Neural cell (in vitro differentiated cells): ENCODE results near the gene CIDEA.

Experiments
- CTCF ChIP-seq: fragments of 450-650 bp; IDR thresholded peaks from 2 replicates; pipeline ENCODE4 v1.5.1; 2014; ENCODE audit warnings: antibody characterized with exemption, mild to moderate bottlenecking, moderate library complexity; ENCODE audit not compliant: poor library complexity, severe bottlenecking
- EZH2 ChIP-seq: fragments of 200-600, 300-800 bp; shearing (Covaris generic), sonication (generic); IDR thresholded peaks from 2 replicates; pipeline ENCODE4 v1.6.1; 2014; ENCODE audit warnings: antibody characterized with exemption, low read length, borderline replicate concordance, mild to moderate bottlenecking; ENCODE audit not compliant: insufficient read depth, poor library complexity, severe bottlenecking
- MXI1 ChIP-seq: fragments of 450-650 bp; conservative IDR thresholded peaks from 2 replicates; pipeline ENCODE4 v1.6.1; 2014; ENCODE audit warnings: antibody characterized with exemption, mild to moderate bottlenecking; ENCODE audit not compliant: poor library complexity, severe bottlenecking
- POLR2AphosphoS5 ChIP-seq: IDR thresholded peaks from 2 replicates; pipeline ENCODE4 v1.6.1; 2012
- SMC3 ChIP-seq: fragments of 450-650 bp; conservative IDR thresholded peaks from 2 replicates; pipeline ENCODE4 v1.6.1; 2014; ENCODE audit warnings: antibody characterized with exemption, mild to moderate bottlenecking, moderate library complexity; ENCODE audit not compliant: poor library complexity
- TAF1 ChIP-seq: IDR thresholded peaks from 2 replicates; pipeline ENCODE4 v1.6.1; 2012; ENCODE audit warnings: low read depth
- TF ChIP-seq, protein P1 (sequence below): IDR thresholded peaks from 2 replicates; pipeline ENCODE4 v1.6.1; 2012; ENCODE audit warnings: borderline replicate concordance

DNA sequence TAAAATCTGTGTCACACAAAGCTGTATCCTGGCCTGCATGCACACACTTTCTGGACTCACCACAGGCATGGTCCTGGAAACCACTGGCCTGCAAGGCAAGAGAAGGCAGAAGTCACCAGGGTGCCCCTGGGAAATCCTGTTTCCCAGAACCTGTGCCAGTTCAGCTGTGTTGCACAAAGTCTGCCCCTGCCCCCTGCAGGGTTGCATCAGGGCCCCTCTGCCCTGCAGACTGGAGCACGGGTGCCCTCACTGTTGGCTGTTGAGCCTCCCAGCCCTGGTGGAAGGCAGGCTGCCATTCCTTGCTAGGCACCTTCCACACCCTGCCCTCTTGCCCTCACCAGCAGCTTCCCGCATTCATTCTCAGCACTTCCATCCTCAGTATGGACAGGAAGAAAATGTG lies 35.9 kb downstream of the CIDEA start:
- TF ChIP-seq CTCF (no peak), MXI1 (no peak), EZH2 (no peak), TAF1 (no peak), POLR2AphosphoS5 (no peak), SMC3 (no peak)
- TF ChIP-seq, protein P1, sequence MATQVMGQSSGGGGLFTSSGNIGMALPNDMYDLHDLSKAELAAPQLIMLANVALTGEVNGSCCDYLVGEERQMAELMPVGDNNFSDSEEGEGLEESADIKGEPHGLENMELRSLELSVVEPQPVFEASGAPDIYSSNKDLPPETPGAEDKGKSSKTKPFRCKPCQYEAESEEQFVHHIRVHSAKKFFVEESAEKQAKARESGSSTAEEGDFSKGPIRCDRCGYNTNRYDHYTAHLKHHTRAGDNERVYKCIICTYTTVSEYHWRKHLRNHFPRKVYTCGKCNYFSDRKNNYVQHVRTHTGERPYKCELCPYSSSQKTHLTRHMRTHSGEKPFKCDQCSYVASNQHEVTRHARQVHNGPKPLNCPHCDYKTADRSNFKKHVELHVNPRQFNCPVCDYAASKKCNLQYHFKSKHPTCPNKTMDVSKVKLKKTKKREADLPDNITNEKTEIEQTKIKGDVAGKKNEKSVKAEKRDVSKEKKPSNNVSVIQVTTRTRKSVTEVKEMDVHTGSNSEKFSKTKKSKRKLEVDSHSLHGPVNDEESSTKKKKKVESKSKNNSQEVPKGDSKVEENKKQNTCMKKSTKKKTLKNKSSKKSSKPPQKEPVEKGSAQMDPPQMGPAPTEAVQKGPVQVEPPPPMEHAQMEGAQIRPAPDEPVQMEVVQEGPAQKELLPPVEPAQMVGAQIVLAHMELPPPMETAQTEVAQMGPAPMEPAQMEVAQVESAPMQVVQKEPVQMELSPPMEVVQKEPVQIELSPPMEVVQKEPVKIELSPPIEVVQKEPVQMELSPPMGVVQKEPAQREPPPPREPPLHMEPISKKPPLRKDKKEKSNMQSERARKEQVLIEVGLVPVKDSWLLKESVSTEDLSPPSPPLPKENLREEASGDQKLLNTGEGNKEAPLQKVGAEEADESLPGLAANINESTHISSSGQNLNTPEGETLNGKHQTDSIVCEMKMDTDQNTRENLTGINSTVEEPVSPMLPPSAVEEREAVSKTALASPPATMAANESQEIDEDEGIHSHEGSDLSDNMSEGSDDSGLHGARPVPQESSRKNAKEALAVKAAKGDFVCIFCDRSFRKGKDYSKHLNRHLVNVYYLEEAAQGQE, result no peak
